Activated CD4-positive, alpha-beta T cell treated with anti-CD3 and anti-CD28 coated beads, Interleukin-2, amount 50 U/mL, for 24 hours (primary cell): Measurements from ENCODE around the gene ABCC10.
A peak's percentile ranks its signal among the peaks of the same experiment; 100 is the strongest.
"Not testable (repeated sequence)": the region's sequence is repeated elsewhere in the genome, so short reads cannot be mapped to it uniquely, and the experiment has no call there.

ENCODE experiments used
- DNase-seq, 2 donors: peaks; one replicate each; pipeline ENCODE4 v3.0.0-alpha.2; 2020; ENCODE audit warnings: low read depth in 1 of 2, low spot score in 1 of 2

ABCC10 gene, protein sequence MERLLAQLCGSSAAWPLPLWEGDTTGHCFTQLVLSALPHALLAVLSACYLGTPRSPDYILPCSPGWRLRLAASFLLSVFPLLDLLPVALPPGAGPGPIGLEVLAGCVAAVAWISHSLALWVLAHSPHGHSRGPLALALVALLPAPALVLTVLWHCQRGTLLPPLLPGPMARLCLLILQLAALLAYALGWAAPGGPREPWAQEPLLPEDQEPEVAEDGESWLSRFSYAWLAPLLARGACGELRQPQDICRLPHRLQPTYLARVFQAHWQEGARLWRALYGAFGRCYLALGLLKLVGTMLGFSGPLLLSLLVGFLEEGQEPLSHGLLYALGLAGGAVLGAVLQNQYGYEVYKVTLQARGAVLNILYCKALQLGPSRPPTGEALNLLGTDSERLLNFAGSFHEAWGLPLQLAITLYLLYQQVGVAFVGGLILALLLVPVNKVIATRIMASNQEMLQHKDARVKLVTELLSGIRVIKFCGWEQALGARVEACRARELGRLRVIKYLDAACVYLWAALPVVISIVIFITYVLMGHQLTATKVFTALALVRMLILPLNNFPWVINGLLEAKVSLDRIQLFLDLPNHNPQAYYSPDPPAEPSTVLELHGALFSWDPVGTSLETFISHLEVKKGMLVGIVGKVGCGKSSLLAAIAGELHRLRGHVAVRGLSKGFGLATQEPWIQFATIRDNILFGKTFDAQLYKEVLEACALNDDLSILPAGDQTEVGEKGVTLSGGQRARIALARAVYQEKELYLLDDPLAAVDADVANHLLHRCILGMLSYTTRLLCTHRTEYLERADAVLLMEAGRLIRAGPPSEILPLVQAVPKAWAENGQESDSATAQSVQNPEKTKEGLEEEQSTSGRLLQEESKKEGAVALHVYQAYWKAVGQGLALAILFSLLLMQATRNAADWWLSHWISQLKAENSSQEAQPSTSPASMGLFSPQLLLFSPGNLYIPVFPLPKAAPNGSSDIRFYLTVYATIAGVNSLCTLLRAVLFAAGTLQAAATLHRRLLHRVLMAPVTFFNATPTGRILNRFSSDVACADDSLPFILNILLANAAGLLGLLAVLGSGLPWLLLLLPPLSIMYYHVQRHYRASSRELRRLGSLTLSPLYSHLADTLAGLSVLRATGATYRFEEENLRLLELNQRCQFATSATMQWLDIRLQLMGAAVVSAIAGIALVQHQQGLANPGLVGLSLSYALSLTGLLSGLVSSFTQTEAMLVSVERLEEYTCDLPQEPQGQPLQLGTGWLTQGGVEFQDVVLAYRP (N-terminal part only)

DNA sequence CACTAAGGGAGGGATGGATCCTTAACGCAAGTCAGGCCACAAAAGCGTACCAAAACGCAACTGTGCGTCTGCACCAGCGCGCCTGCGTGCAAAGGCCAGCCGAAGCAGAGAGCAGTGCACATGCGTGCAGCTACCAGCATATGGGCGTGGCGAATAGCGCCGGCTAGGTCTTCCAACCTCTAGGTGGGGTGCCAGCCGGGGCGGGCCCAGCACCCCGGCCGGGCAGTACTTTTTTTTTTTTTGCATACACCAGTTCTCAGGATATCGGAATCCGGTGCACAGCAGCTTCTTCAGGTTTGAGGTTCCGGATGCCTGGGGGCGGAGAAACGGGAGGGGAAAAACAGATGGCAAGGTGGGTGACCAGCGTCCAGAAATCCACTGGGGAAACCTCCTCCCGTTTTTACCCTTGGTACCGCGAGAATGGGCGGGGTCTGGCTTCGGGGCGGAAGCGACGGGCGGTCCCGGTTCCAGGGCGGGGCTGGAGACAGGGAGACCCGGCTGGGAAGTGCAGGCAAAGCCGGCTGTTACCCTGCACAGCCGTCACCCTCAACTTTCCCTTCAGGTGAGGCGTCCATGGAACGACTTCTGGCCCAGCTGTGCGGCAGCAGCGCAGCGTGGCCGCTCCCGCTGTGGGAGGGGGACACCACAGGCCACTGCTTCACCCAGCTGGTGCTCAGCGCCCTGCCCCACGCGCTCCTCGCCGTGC is at the start of gene ABCC10:
Gene ABCC10 (plus strand): TSS at position 136 of the 706 bp plus-strand sequence. CDS start 438 bp downstream, at position 574.
- peak; percentile 82 to 92 for DNase-seq

DNA sequence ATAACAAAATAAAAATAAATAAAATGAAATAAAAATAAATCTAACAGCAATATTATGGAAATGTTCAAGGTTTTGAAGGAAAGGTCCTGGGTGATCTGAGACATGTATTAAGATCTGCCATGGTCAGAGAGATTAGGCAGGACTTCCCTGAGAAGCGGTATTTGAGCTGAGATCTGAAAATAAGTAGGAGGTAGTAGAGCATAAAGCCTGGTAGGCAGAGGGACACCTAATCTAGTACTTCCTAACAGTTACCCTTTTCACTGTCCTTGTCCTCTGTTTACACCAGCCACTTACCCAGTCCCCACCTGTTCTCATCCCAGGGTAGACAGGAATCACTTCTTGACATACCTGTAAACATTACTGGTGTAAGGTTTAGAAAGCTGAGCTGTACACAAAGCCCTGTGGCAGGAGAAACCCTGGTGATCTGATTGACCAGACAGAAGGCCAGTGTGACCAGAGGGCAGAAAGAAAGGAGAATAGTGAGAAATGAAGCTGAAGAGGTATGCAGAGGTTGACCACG is 49.6 kb upstream of the ABCC10 start:
- no peak for DNase-seq

DNA sequence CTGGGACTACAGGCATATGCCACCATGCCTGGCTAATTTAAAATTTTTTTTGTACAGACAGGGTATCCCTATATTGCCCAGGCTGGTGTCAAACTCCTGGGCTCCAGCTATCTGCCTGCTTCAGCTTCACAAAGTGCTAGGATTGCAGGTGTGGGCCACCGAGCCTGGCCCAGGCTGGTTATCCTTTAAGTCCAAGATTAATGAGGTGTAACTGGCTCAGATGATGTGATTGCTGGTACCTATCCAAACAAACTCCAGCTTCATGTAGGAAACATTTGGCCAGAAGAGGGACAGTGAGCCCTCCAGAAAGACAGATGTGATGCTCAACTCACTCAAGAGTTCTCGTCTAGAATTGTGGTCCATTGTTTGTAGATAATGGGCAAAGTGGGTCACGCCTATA is 48.7 kb upstream of the ABCC10 start:
- DNase-seq = no peak

GRCh38 chr6:43380858-43381257 is 46.5 kb upstream of the ABCC10 start:
- not testable (repeated sequence) for DNase-seq

- DNase-seq = no peak
Measured at GRCh38 chr6:43383021-43383667, 44.2 kb upstream of the ABCC10 start.

DNA sequence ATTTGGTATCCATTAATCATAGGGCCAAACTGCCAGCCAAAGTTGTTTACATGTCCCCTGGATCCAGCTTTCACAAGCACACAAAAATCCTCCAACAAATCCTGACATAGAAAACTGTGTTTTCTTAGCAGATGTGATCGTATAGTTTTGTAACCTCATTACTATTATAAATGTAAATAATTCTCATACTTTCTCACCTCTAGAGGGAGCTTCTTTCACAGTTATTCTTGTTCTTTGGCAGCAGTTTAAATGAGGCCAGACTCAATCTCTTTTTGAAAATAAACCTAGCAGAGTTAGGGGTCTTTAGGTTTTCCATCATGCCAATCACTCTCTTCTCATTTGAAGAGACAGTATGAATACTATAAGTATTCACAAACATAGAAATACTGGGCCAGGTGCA is 40.8 kb upstream of the ABCC10 start:
- DNase-seq = no peak

DNA sequence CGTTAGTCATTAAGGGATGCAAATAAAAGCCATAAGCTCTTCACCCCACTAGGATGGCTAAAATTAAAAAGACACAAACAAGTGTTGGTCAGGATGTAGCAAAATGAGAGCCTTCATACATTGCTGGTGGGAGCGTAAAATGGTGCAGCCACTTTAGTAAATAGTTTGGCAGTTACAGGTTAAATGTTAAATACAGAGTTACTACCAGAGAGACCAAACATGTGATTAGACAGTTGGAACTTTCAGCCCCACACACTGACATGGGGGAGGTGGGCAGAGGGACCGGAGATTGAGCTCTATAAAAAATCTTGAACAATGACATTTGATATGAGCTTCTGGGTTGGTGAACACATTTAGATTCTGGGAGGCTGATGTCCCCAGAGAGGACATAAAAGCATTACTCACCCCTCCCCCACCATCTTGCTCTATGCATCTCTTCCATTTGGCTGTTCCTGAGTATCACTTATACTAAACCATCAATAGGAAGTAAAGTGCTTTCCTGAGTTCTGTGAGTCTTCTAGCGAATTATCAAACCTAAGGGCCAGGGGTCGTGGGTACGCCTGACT is 37.5 kb upstream of the ABCC10 start:
- DNase-seq = no peak

GRCh38 chr6:43390753-43391439 is 36.4 kb upstream of the ABCC10 start:
- DNase-seq = not testable (repeated sequence)

DNA sequence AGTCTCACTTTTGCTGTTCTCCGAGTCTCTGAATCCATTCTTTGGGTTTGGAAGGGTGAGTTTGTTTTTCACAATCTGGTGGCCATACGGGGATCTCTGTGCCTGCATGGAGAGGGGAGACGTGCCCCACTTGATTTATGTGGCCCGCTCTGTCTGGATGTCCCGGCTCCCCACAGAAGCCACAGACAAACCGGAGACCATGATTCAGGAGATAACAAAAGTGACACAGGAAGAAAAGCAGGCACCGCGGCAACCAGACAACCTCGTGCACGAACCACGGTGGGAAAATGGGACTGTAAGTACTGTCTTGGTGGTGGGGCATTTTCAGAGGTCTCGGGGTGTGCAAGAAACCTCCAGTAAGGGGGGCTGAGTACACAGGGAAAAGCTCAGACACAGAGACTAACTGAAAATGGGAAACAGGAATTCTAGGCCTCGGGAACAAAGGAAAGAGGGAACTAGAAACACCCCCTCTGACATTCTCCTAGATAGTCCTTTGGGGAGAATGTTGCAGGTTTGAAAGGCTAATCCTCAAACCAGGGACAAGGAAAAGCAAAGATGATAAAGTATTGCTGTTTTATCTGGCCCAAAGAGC is 35.8 kb upstream of the ABCC10 start:
- DNase-seq = no peak

- DNase-seq = not testable (repeated sequence)
Measured at GRCh38 chr6:43393133-43393532, 34.2 kb upstream of the ABCC10 start.

GRCh38 chr6:43393602-43394001 is 33.7 kb upstream of the ABCC10 start:
- DNase-seq = no peak

GRCh38 chr6:43394982-43395381 is 32.4 kb upstream of the ABCC10 start:
- no peak for DNase-seq

DNA sequence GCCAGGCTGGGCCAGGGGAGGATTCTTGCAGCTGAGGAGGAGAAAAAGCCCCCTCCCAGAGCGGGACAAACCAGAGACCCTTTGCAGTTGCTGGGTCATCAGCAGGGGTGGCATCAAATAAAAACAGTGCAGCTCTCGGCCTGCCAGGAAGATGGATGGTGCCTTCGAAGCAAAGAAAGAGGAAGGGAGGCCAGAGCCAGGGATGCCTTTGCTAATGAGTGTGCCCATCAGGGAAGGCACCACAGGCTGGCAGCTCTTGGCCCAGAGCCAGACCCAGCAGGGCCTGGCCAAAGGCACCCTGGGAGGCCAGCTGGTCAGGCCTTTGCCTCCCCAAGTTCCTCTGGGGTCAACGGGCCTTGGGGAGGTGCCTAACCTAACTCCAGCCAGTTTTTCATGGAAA is 31.6 kb upstream of the ABCC10 start:
- no peak for DNase-seq

- DNase-seq = no peak
Measured at GRCh38 chr6:43396408-43397149, 30.8 kb upstream of the ABCC10 start.

- DNase-seq = no peak
Measured at GRCh38 chr6:43399932-43400487, 27.3 kb upstream of the ABCC10 start.

DNA sequence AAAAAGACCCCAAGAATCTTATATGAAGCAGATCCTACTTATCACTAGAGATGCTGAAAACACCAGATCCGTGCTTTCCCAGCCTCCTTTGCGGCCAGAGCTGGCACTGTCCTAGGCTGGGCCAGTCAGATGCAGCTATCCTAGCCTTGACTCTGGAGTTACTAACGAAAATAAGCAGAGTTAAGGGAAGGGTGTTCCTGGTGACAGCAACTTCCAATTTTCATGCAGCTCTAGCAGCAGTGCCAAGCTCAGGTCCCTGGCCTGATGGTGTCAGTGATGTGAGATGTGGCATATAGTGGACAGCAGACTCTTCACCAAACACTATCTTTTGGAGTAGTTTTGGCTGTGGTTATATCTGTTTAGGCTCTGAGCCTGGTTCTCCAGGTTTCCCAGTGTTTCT is 25.6 kb upstream of the ABCC10 start:
- DNase-seq = no peak

DNA sequence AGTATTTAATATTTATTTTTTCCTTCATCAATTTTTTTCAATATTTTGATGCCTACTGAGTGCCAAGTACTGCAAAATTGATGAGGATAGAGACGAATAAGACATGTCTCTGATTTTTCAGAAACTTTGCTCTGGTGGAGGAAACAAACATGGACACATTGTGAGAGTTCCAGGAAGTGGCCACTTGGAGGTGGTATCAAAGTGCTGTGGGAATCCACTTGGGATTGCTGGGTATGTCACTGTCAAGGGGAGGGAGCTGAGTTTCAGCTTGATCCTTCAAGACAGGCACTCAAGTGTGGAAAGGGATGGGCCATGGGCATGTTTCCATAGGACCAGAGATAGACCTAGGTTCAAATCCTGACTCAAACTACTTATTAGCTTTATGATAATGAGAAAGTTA is 24.5 kb upstream of the ABCC10 start:
- DNase-seq = no peak

DNA sequence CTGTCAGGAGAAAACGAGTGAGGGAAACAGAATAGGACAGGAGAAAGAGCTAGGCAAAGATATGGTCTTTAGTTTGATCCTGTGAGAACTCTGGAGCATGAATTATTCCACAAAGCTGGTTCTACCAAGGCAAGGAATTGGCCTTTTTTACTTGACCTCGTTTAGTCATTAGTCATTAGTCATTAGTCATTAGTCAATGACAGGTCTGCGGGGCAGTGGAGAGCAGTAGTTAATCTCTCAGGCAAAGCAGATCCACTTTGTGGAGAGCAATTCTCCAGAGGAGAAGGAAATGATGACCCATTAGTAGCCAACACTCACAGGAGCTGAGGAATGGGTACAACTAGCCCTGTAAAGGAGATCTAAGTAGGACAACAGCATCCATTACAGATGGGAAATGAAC is 22.0 kb upstream of the ABCC10 start:
- no peak for DNase-seq
